GM23248 (cell line): ENCODE data around the gene MCF2L. TPM values are rescaled to one million over a fixed set of nuclear protein-coding genes. Genes with fewer than 3 reads are reported as not detected.

Experiments
- DNase-seq: peaks from one replicate; pipeline ENCODE4 v3.0.0-alpha.2; 2015
- H2AFZ ChIP-seq: fragments of 200-600 bp; sonication (generic); 2 replicates; pipeline ENCODE4 v1.6.1; 2016; ENCODE audit warnings: antibody characterized with exemption
- H3F3A ChIP-seq: fragments of 200-600 bp; sonication (generic); 2 replicates; pipeline ENCODE4 v1.6.1; 2016; ENCODE audit warnings: mild to moderate bottlenecking, antibody characterized with exemption, mixed run types; ENCODE audit not compliant: insufficient read depth
- H3K27ac ChIP-seq: fragments of 200-600 bp; sonication (generic); 2 replicates; pipeline ENCODE4 v1.5.1; 2016; ENCODE audit warnings: mild to moderate bottlenecking
- H3K27me3 ChIP-seq: fragments of 200-600 bp; sonication (generic); replicated peaks from 2 replicates; pipeline ENCODE4 v1.6.1; 2016; ENCODE audit warnings: mild to moderate bottlenecking; ENCODE audit not compliant: insufficient read depth
- H3K36me3 ChIP-seq: fragments of 200-600 bp; sonication (generic); 2 replicates; pipeline ENCODE4 v1.6.1; 2016; ENCODE audit warnings: low read depth, mild to moderate bottlenecking
- H3K4me1 ChIP-seq: fragments of 200-600 bp; sonication (generic); 2 replicates; pipeline ENCODE4 v1.6.1; 2016; ENCODE audit warnings: mild to moderate bottlenecking; ENCODE audit not compliant: insufficient read depth
- H3K4me2 ChIP-seq: fragments of 200-600 bp; sonication (generic); one replicate; pipeline ENCODE4 v1.6.1; 2016; ENCODE audit warnings: mild to moderate bottlenecking; ENCODE audit not compliant: unreplicated experiment
- H3K4me3 ChIP-seq: fragments of 200-600 bp; sonication (generic); 2 replicates; pipeline ENCODE4 v1.5.1; 2016; ENCODE audit warnings: mild to moderate bottlenecking
- H3K79me2 ChIP-seq: fragments of 200-600 bp; sonication (generic); 2 replicates; pipeline ENCODE4 v1.6.1; 2016; ENCODE audit warnings: mild to moderate bottlenecking; ENCODE audit not compliant: insufficient read depth
- H3K9ac ChIP-seq: fragments of 200-600 bp; sonication (generic); 2 replicates; pipeline ENCODE4 v1.6.1; 2016; ENCODE audit warnings: mild to moderate bottlenecking
- H3K9me2 ChIP-seq: fragments of 200-600 bp; sonication (generic); 2 replicates; pipeline ENCODE4 v1.6.1; 2016; ENCODE audit warnings: mixed run types, mild to moderate bottlenecking, moderate library complexity; ENCODE audit not compliant: insufficient read depth
- H3K9me3 ChIP-seq: fragments of 200-600 bp; sonication (generic); one replicate; pipeline ENCODE4 v1.6.1; 2017; ENCODE audit warnings: low read depth
- H4K20me1 ChIP-seq: fragments of 200-600 bp; sonication (generic); 2 replicates; pipeline ENCODE4 v1.6.0; 2016; ENCODE audit not compliant: insufficient read depth
- EZH2 ChIP-seq: fragments of 200-600 bp; sonication (generic); IDR thresholded peaks from 2 replicates; pipeline ENCODE4 v1.6.1; 2018; ENCODE audit warnings: antibody characterized with exemption, mild to moderate bottlenecking; ENCODE audit not compliant: insufficient read depth, poor library complexity, severe bottlenecking
- EZH2phosphoT487 ChIP-seq: fragments of 200-600 bp; sonication (generic); IDR thresholded peaks from 2 replicates; pipeline ENCODE4 v1.6.1; 2018; ENCODE audit warnings: antibody characterized with exemption, moderate library complexity, mild to moderate bottlenecking, low read depth; ENCODE audit not compliant: insufficient read depth
- WGBS, 2 experiments: methylation state at CpG; one replicate each; pipeline ENCODE4 v1.1.6; 2015 to 2017; ENCODE audit warnings: low lambda C conversion rate in 2 of 2, low coverage in 1 of 2; ENCODE audit errors: missing lambda C conversion rate in 2 of 2; 5-methylcytosine and 5-hydroxymethylcytosine counted together
- in situ Hi-C: fragments of 300-500 bp; cut with MboI; formaldehyde crosslinking; loops from 2 replicates; pipeline ENCODE4 v1.15.0; 2020
- polyA plus RNA-seq: library from polyadenylated mRNA; unstranded; fragments of >200 nt; fragmentation: Nextera tagmentation; extraction: Ambion mirVana; gene quantifications from 2 replicates; pipeline ENCODE4 v1.2.1, GENCODE V29; 2016
- total RNA-seq: library from RNA; depleted of rRNA; stranded (reverse); fragments of >200 nt; shearing (Covaris generic); gene quantifications from 2 replicates; pipeline ENCODE4 v1.2.3, GENCODE V29; 2014

MCF2L gene
- total and polyA plus RNA-seq, 2 experiments from 2014 or later = not detected

DNA sequence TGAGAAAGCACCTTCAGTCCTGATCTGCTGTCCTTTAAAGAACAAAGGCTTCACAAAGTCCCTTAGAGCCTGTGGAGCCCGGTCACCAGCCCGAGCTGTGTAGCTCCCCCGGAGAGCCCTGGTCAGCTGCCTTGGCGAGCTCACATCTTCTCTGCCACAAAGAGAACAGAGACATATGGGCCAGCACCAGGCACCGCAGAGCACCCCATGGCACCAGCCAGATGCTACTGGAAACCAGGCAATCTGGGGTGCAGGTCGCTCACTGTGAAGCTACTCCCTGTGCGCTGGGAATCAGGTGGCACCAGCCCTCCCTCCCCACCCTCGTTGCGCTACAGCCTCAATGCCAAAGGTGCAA lies 92.2 kb downstream of the MCF2L start:
- TF ChIP-seq EZH2phosphoT487 (no peak), EZH2 (no peak)
- no peak overlapping the region for H3K4me2 ChIP-seq
- H3K9me3 ChIP-seq = no peaks in the 10 kb centered on the region
- H3K4me3 ChIP-seq = no peak overlapping the region
- H3F3A ChIP-seq = no peaks in the 10 kb centered on the region
- H2AFZ ChIP-seq = no peak overlapping the region
- H3K9me2 ChIP-seq = no peaks in the 10 kb centered on the region
- H4K20me1 ChIP-seq = no peaks in the 10 kb centered on the region
- no peak for DNase-seq
- H3K27me3 ChIP-seq = no peaks in the 10 kb centered on the region
- H3K36me3 ChIP-seq = no peaks in the 10 kb centered on the region
- H3K9ac ChIP-seq = no peak overlapping the region
- WGBS, 2 experiments = 69 to 74% methylated on average over 7 to 9 of the region's 9 CpGs
- H3K4me1 ChIP-seq = no peaks in the 10 kb centered on the region
- no peaks in the 10 kb centered on the region for H3K79me2 ChIP-seq
- in situ Hi-C loops = no loop called here
- H3K27ac ChIP-seq = no peak overlapping the region

DNA sequence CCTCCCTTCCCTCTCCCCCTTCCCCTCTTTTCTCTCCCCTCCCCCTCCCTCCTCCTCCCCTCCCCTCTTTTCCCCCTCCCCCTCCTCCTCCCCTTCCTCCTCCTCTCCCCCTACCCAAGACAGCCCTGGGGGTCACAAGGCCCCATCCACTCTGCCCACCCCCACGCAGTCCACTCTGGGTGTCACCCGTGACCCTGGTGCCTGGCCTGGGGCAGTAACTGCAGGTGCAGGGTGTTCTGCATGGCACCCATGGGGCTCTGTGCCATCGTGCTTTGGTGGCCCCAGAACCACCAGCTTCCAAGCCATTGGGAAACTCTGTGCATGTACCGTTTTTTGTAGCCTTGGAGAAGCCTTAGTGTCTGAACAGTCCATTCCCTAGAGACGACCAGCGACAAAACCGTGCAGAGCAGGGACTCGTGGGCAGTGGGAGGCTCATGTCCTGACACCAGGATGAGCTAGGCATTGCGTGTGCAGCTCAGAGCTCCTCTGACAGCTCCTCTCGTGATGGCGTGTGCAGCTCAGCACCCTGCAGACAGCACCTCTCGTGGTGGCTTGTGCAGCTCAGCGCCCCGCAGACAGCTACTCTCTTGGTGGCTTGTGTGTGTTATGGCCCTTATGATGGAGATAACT lies 92.9 kb downstream of the MCF2L start:
- no peaks in the 10 kb centered on the region for H4K20me1 ChIP-seq
- H3K9ac ChIP-seq = no peak overlapping the region
- no peaks in the 10 kb centered on the region for H3K9me3 ChIP-seq
- no peak overlapping the region for H3K4me3 ChIP-seq
- H3K36me3 ChIP-seq = no peaks in the 10 kb centered on the region
- no peaks in the 10 kb centered on the region for H3K79me2 ChIP-seq
- H3F3A ChIP-seq = no peaks in the 10 kb centered on the region
- TF ChIP-seq EZH2 (no peak), EZH2phosphoT487 (no peak)
- 52 to 58% methylated on average over 14 of the region's 14 CpGs for WGBS, 2 experiments
- no peaks in the 10 kb centered on the region for H3K27me3 ChIP-seq
- no peak overlapping the region for H2AFZ ChIP-seq
- no peak for DNase-seq
- in situ Hi-C loops = no loop called here
- H3K4me1 ChIP-seq = no peaks in the 10 kb centered on the region
- H3K9me2 ChIP-seq = no peaks in the 10 kb centered on the region
- no peak overlapping the region for H3K4me2 ChIP-seq
- H3K27ac ChIP-seq = no peak overlapping the region

DNA sequence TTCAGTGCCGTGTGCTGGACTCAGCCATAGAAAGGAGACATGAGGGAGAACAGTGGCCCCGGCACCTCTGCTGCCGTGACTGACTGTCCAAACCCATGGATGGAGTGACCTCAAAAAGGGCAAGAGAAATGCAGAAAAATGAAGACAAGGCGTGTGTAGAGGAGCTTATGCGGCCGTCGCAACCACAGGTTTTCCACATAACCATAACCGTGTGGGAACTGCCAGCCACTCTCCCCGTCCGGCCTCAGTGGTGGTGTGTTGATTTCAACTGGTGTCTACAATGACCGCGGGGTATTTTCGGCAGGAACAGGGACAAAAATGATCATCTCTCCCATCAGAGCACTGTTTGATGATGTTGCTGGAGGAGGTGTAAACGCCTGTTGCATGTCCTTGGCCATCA lies 93.7 kb downstream of the MCF2L start:
- H3K9me2 ChIP-seq = no peaks in the 10 kb centered on the region

DNA sequence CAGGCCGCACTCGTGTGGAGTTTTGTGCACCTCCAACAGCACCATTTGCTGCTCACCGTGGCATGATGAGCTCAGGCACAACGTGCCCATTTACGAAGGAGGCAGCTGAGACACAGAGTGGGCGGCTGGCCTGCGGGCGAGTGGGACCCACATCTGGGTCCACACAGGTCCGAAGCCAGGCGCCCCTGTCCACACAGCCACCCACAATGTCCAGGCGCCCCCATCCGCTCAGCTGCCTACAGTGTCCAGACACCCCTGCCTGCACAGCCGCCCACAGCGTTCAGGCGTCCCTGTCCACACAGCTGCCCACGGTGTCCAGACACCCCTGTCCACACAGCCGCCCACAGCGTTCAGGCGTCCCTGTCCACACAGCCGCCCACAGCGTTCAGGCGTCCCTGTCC lies 94.1 kb downstream of the MCF2L start:
- no peak for DNase-seq
- in situ Hi-C loops = no loop called here
- H3K4me1 ChIP-seq = no peaks in the 10 kb centered on the region
- no peaks in the 10 kb centered on the region for H3K36me3 ChIP-seq
- H3K4me3 ChIP-seq = no peak overlapping the region
- no peak overlapping the region for H3K9ac ChIP-seq
- H2AFZ ChIP-seq = no peak overlapping the region
- no peaks in the 10 kb centered on the region for H3F3A ChIP-seq
- no peaks in the 10 kb centered on the region for H3K79me2 ChIP-seq
- H3K9me3 ChIP-seq = no peaks in the 10 kb centered on the region
- no peaks in the 10 kb centered on the region for H3K9me2 ChIP-seq
- H4K20me1 ChIP-seq = no peaks in the 10 kb centered on the region
- TF ChIP-seq EZH2 = no peak
- no peak for TF ChIP-seq EZH2phosphoT487
- H3K4me2 ChIP-seq = no peak overlapping the region
- H3K27me3 ChIP-seq = no peaks in the 10 kb centered on the region
- WGBS, 2 experiments = 79 to 80% methylated on average over 22 of the region's 22 CpGs
- H3K27ac ChIP-seq = no peak overlapping the region

More for the DNA sequence above, 93.7 kb downstream of the MCF2L start:
- TF ChIP-seq EZH2phosphoT487 = no peak
- TF ChIP-seq EZH2 = no peak
- Histone ChIP-seq H3K9me3 (no peaks in the 10 kb centered on the region), H3K79me2 (no peaks in the 10 kb centered on the region), H3K4me1 (no peaks in the 10 kb centered on the region), H3K36me3 (no peaks in the 10 kb centered on the region), H3K9ac (no peak overlapping the region), H3K27me3 (no peaks in the 10 kb centered on the region), H3F3A (no peaks in the 10 kb centered on the region), H2AFZ (no peak overlapping the region), H3K27ac (no peak overlapping the region), H3K4me3 (no peak overlapping the region), H4K20me1 (no peaks in the 10 kb centered on the region), H3K4me2 (no peak overlapping the region)
- 66 to 73% methylated on average over 14 of the region's 14 CpGs for WGBS, 2 experiments
- no peak for DNase-seq
- in situ Hi-C loops = no loop called here
